Common myeloid progenitor, CD34-positive (primary cell): ENCODE data around the gene KDM3B.
"Not testable (repeated sequence)": the region's sequence is repeated elsewhere in the genome, so short reads cannot be mapped to it uniquely, and the experiment has no call there.

Experiments used
- CTCF ChIA-PET: fragments of 350-600 bp; sonication (Branson Sonifier 250); formaldehyde crosslinking; loops from one replicate; lab custom pipeline; 2021; ENCODE audit warnings: antibody characterized with exemption; lab: Charles Lee
- POLR2A ChIA-PET: fragments of 350-600 bp; sonication (Branson Sonifier 250); formaldehyde crosslinking; loops from one replicate; lab custom pipeline; 2021; ENCODE audit warnings: antibody characterized with exemption; lab: Charles Lee
- DNase-seq, 3 donors: peaks; one replicate each; pipeline versions ENCODE4 v3.0.0 to v3.0.0-alpha.2; 2013
- H3K27ac ChIP-seq, 2 experiments: 1 replicate in 1 of 2; 2 replicates in 1 of 2; pipeline ENCODE4 v1.7.0; 2013; ENCODE audit warnings: inconsistent platforms in 2 of 2, low read length in 2 of 2, mild to moderate bottlenecking in 2 of 2, low read depth in 1 of 2, moderate library complexity in 1 of 2; ENCODE audit not compliant: severe bottlenecking in 2 of 2, insufficient read depth in 1 of 2, poor library complexity in 1 of 2
- H3K27me3 ChIP-seq, 5 experiments: replicated peaks in 2 of 5; 1 replicate in 3 of 5; 2 replicates in 2 of 5; pipeline versions ENCODE4 v1.6.1 to v1.7.0; 2013; ENCODE audit warnings: low read length in 4 of 5, mild to moderate bottlenecking in 2 of 5, moderate library complexity in 2 of 5, inconsistent platforms in 1 of 5; ENCODE audit not compliant: insufficient read depth in 5 of 5, control insufficient read depth in 4 of 5
- H3K36me3 ChIP-seq, 4 experiments: 1 replicate in 2 of 4; 2 replicates in 2 of 4; pipeline versions ENCODE4 v1.6.1 to v1.7.0; 2013; ENCODE audit warnings: low read length in 3 of 4, control low read depth in 1 of 4, mild to moderate bottlenecking in 1 of 4; ENCODE audit not compliant: control insufficient read depth in 4 of 4, insufficient read depth in 4 of 4
- H3K4me1 ChIP-seq, 4 experiments: 1 replicate in 3 of 4; 2 replicates in 1 of 4; pipeline versions ENCODE4 v1.6.1 to v1.7.1; 2013; ENCODE audit warnings: low read length in 3 of 4, mild to moderate bottlenecking in 3 of 4, control low read depth in 1 of 4, inconsistent platforms in 1 of 4, moderate library complexity in 1 of 4; ENCODE audit not compliant: control insufficient read depth in 4 of 4, insufficient read depth in 4 of 4; ENCODE audit errors: control extremely low read depth in 1 of 4
- H3K4me3 ChIP-seq, 7 experiments: 1 replicate in 4 of 7; 2 replicates in 3 of 7; pipeline versions ENCODE4 v1.5.1 to v1.7.0; 2013; ENCODE audit warnings: mild to moderate bottlenecking in 7 of 7, low read length in 6 of 7, moderate library complexity in 6 of 7, inconsistent platforms in 2 of 7, low read depth in 2 of 7, control low read depth in 1 of 7; ENCODE audit not compliant: insufficient read depth in 4 of 7, control insufficient read depth in 1 of 7; ENCODE audit errors: extremely low read depth in 1 of 7
- H3K9me3 ChIP-seq, 5 experiments: 1 replicate in 4 of 5; 2 replicates in 1 of 5; pipeline versions ENCODE4 v1.6.1 to v1.7.1; 2013; ENCODE audit warnings: low read length in 4 of 5, mild to moderate bottlenecking in 2 of 5, inconsistent platforms in 1 of 5, low read depth in 1 of 5, moderate library complexity in 1 of 5; ENCODE audit not compliant: control insufficient read depth in 4 of 5, insufficient read depth in 2 of 5; ENCODE audit errors: control extremely low read depth in 1 of 5
- WGBS: methylation state at CpG from one replicate; pipeline ENCODE4 v1.1.5; 2013; ENCODE audit not compliant: insufficient coverage; 5-methylcytosine and 5-hydroxymethylcytosine counted together

Gene KDM3B

DNA sequence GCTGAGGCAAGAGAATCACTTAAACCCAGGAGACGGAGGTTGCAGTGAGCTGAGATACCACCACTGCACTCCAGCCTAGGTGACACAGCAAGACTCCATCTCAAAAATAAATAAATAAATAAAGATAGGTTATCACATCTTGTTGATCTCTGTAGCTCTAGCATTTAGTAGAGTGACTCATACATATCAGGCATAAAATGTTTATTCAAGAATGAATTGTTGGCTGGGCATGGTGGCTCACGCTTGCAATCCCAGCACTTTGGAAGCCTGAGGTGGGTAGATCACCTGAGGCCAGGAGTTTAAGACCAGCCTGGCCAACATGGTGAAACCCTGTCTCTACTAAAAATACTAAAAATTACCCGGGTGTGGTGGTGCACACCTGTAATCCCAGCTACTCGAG is 34.3 kb upstream of the KDM3B start:
- H3K9me3 ChIP-seq, H3K4me3 ChIP-seq, H3K27me3 ChIP-seq, CTCF ChIA-PET, DNase-seq, H3K4me1 ChIP-seq, H3K27ac ChIP-seq: not testable (repeated sequence)
- 100% methylated on average over 2 of the region's 4 CpGs for WGBS
- H3K36me3 ChIP-seq = peaks cover 2 to 19% (median 13%) of the 10 kb centered on the region in 4 experiments
- POLR2A ChIA-PET = interaction anchor here (0.6 kb wide), 1 partner anchor 9 kb away, joined by 3 read pairs; no protein-coding TSS in a partner anchor

DNA sequence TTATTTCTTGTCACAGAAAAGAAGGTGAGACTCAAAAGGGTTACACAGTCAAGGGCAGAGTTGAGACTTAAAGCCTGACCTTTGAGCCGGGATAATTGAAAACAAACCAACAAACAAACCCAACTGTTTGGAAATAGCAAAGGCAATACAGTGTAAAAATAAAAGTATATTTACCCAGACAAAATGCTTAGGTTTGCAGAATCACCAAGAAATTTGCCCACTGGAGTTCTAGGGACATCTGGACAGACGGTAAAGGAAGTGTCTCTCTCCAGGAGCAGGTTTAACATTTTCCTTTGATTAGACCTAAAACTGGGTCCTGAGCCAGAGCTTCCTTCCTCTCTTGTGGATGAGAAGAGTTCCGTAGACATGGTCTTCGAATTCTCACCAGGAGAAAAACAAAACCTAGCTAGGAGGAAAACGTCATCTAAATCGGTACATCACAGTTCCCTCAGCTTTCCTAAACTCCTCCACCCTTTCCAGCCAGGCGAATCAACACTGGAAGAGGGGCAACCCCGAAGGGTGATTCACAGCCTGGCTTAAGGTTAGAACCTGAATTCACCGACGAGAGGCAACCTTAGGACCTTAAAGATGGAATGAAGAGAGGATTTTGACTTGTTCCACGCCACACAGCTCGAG is 21.6 kb upstream of the KDM3B start:
- no peak for DNase-seq
- WGBS = 2% methylated on average over 10 of the region's 12 CpGs
- ChIA-PET POLR2A (interaction anchor here (0.6 to 1.5 kb wide), 4 partner anchors 9 to 1134 kb away, joined by 3 to 11 read pairs (median 5); partner anchors contain the start of gene KDM3B), CTCF (interaction anchor here (1.1 to 16.0 kb wide), 3 partner anchors 21 to 119 kb away, joined by 3 to 233 read pairs (median 5); partner anchors contain the start of gene KDM3B)
- Histone ChIP-seq H3K9me3 (no peaks in the 10 kb centered on the region), H3K4me3 (peak overlapping the region; percentile 41 to 99 (median 85)), H3K27ac (peak overlapping the region in 1 of 2 experiments; percentile 65), H3K27me3 (no peaks in the 10 kb centered on the region), H3K4me1 (peaks cover 7 to 20% (median 14%) of the 10 kb centered on the region in 4 experiments), H3K36me3 (peaks cover 0 to 4% (median 0%) of the 10 kb centered on the region in 4 experiments)

DNA sequence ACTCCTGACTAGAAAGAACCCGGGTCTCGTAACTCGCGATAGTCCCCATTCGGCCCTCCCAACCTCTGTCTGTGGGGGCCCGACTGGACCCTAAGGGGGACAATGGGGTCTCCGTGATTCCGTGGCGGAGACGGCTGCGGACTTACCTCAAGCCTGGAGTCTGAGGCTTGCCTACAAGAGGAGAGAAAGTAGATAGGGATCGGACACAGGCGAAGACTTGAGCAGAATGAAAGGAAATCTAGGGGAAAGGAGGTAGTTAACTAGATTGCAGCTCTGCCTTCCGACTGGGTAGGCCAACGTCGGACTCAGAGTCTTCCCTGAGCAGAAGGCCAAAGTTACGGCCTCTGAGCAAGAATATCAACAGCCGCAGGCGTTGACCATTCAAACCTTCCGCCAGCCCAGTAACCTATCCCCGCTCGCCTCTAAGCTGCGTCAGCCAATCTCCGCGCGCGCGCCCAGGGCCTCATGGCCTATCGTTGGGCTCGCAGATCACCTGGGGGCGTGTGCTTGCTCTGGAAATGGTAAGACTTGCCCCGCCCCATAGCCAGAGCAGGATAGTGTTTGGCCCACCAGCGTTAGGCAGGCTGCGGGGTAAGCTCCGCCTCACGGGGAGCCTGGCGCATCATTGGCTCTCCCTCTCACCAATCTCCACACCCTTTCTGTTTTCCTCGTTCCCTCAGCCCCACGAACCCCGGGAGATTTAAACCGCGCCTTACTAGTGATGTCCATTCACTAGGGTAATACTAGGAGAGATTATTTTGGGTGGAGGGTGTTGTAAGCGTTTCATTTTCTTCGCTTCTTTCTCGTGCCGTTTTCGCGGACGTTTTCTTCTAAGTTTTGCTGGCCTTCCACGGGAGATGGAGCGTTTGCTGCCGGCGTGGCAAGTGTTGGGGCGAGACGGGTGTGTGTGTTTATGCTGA is 20.8 kb upstream of the KDM3B start, which contains the start of gene CDC25C:
TSS of gene CDC25C (minus strand) at position 356 of the 920 bp plus-strand sequence. CDS start 624 bp downstream, outside the sequence.
- Histone ChIP-seq H3K36me3 (peaks cover 0 to 4% (median 0%) of the 10 kb centered on the region in 4 experiments), H3K9me3 (no peaks in the 10 kb centered on the region), H3K27ac (peak within 1 kb of the TSS in 1 of 2 experiments; percentile 65), H3K4me3 (peak within 1 kb of the TSS; percentile 41 to 99 (median 85)), H3K27me3 (no peaks in the 10 kb centered on the region), H3K4me1 (peaks cover 7 to 23% (median 15%) of the 10 kb centered on the region in 4 experiments)
- peak; percentile 99 for DNase-seq
- ChIA-PET POLR2A (interaction anchor here (0.6 to 1.5 kb wide), 4 partner anchors 8 to 1133 kb away, joined by 3 to 11 read pairs (median 5); partner anchors contain the start of gene KDM3B), CTCF (interaction anchor here (0.9 to 16.0 kb wide), 4 partner anchors 10 to 119 kb away, joined by 3 to 233 read pairs (median 4); partner anchors contain the start of gene KDM3B)
- WGBS = 0% methylated on average over 32 of the region's 55 CpGs

DNA sequence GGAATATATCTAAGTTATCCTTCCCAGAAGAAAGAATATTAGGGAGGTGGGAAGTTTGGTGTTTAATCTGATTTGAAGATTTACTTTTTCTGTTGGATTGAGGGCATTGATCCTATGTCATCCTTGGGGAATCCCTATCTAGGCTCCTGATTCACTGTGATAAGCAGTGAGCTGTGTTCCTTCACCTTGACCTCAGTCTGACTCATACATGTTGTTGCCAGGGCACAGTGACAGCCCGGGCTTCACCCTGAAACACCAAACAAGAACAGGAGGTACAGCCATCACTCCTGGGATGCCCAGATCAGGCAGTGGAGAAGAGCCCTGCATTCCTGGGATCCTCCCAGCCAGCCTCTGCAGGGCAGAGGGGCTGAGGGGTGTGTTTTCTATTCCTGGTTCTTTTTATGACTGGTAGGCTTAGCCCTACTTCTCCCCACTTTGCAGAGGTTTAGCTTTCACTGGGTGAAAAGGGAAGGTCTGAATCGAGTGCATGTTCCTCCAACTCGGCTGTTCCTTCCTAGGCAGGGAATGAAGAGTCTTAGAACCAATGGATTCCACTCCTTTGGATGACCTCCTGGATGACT is 17.5 kb upstream of the KDM3B start:
- CTCF ChIA-PET = interaction anchor here (1.2 to 16.0 kb wide), 2 partner anchors 17 to 154 kb away, joined by 4 to 233 read pairs; partner anchors contain the start of gene KDM3B
- POLR2A ChIA-PET = interaction anchor here (0.6 kb wide), 1 partner anchor 12 kb away, joined by 4 read pairs; no protein-coding TSS in a partner anchor
- no peak overlapping the region for H3K27ac ChIP-seq
- no peak for DNase-seq
- H3K4me3 ChIP-seq = no peak overlapping the region
- peaks cover 0 to under 1% (median 0%) of the 10 kb centered on the region in 4 experiments for H3K36me3 ChIP-seq
- peaks cover 20 to 45% (median 35%) of the 10 kb centered on the region in 4 experiments for H3K4me1 ChIP-seq
- H3K9me3 ChIP-seq = no peaks in the 10 kb centered on the region
- H3K27me3 ChIP-seq = no peaks in the 10 kb centered on the region
- 100% methylated on average over 2 of the region's 3 CpGs for WGBS

DNA sequence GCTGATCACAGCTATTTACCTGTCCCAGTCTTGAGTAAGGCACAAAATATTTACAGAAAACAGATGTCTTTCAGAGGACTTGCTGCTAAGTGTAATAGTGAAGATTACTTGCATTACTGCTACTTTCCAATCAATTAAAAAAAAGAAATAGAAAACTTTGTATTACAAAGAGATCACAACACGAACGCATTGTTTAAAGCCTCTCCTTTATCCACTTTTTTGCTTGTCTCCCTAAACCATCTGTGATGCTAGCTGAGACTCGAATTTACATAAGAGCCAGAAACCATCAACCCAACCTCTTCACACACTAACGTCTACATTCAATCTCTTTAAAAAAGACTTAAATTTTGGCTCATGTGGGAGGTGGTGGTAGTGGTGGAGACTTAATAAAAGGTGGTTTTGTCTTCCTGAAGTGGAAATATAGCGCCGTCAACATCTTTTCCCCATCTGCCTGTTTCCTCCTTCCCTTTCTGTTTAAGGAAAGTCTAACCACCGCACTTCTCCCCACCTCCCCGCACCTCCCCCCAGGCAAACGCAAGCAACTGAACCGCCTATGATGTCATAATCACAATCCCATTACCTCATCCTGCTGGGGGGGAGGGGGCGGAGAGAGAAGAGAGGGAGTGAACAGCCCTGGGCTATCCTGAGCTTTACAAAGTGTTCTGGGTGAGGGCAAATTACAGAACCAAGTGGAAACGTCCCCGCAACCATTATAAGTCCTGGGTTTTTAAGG is 15.4 kb upstream of the KDM3B start:
- peaks cover 3 to 14% (median 10%) of the 10 kb centered on the region in 4 experiments for H3K36me3 ChIP-seq
- peak; percentile 90 to 91 (median 90) for DNase-seq
- H3K27ac ChIP-seq = peak overlapping the region; percentile 100
- POLR2A ChIA-PET = interaction anchor here (1.0 to 4.0 kb wide), 4 partner anchors 11 to 153 kb away, joined by 3 to 44 read pairs (median 24); partner anchors contain the start of gene KDM3B
- no peaks in the 10 kb centered on the region for H3K9me3 ChIP-seq
- peaks cover 13 to 39% (median 30%) of the 10 kb centered on the region in 4 experiments for H3K4me1 ChIP-seq
- WGBS = 44% methylated on average over 3 of the region's 13 CpGs
- H3K27me3 ChIP-seq = no peaks in the 10 kb centered on the region
- CTCF ChIA-PET = interaction anchor here (1.2 to 16.0 kb wide), 3 partner anchors 15 to 33 kb away, joined by 3 to 233 read pairs (median 5); partner anchors contain the start of gene KDM3B
- peak overlapping the region; percentile 81 to 95 (median 89) for H3K4me3 ChIP-seq
